ENCODE data around the gene GPR173.

Gene GPR173

DNA sequence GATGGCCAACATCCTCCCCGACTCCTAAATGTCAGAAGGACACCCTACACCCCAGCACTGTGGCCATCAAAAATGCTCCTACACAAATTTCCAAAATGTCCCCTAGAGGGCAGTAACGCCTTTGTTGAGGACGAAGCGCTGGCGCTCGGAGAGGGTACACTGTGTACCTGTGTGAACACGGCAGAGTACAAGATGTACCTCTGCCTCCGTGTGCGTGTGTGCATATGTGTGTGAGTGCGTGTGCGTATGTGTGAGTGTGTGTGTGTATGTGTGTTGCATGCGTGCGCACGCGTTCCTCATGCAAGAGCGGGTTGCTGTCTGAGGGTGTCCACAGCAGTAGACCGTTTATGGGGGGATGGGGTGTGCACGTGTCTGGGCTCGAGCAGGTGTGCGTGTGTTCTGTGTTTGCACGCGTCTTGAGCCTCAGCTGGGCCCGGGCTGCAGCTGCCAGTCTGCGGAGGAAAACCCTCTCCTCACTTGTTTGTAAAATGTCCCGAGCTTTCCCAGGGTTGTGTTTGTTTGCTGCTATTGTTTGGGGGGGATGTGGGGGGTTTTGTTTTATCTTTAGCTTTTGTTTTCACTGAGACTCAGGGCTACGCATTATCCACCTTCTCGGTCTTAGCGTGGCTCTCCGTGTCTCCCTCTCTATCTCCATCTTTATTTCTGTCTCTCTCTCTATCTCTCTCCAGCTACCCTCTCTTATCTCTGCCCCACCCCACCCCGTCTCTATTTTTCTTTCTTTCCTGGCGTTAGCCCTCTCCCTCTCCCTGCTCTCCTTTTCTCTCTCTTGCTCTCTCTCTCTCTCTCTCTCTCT, 23.2 kb downstream of the GPR173 start:
- DNase-seq (ENCODE audit: low spot score): peak; percentile 83

DNA sequence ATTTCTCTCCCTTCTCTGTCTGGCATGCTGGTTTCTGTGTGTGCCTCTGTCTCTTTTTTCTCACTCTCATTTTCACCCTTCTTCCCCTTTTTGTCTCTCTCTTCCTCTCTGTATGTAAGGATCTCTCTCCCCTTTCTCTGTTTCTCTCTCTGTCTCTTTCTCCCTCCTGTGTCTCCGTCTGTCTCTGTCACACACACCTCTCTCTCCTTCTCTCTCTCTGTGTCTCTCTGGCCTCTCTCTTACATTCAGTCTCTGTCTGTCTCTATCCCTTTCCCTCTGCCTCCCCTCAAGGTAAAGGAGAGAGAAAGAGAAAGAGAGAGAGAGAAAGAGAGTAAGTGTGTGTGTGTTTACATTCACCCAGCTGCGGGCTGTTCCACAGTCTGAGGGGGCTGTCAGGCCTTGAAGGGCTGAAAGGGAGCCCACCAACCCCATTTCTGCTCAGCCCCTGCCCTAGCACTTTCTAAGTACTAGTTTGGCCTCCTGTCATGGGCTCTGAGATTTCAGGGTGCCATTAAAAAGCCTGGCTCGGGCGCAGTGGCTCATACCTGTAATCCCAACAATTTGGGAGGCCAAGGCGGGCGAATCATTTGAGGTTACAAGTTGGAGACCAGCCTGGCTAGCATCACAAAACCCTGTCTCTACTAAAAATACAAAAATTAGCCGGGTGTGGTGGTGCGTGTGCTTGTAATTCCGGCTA, 24.0 kb downstream of the GPR173 start:
- DNase-seq (ENCODE audit: low spot score): no peak

DNA sequence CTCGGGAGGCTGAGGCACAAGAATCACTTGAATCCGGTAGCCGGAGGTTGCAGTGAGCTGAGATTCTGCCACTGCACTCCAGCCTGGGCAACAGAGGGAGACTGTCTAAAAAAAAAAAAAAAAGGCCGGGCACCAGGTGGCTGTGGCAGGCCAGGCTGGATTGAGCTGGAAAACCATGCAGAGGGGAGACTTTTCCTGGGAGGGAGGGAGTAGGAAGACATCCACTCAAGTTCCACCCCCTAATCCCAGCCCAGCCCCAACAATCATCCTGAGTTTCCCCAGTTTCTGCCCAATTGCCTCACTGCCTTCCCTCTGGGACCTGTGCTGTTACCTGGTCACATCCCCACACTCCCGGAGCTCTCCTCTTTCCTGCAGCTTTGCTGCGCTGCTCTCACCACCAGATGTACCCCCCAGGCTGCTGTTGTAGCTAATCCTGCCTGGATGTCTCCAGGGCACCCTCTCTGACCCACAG, 24.6 kb downstream of the GPR173 start:
- no peak for DNase-seq (ENCODE audit: low spot score)

DNA sequence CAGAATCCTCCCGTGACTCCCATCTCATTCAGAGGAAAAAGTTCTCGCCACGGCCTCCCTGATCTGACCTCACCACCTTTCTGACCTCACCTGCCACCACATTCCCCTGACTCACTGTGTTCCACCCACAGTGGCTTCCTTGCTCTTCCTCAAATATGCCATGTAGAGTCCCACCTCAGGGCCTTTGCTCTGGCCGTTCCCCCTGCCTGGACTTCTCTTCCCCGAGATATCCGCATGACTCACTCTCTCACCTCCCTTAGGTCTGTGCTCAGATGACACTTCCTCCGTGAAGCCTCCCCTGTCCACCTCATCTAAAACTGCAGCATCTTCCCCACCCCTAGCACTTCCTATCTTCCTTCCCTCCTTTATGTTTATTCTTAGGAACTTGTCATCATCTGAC, 26.4 kb downstream of the GPR173 start:
- DNase-seq (ENCODE audit: low spot score): no peak

DNA sequence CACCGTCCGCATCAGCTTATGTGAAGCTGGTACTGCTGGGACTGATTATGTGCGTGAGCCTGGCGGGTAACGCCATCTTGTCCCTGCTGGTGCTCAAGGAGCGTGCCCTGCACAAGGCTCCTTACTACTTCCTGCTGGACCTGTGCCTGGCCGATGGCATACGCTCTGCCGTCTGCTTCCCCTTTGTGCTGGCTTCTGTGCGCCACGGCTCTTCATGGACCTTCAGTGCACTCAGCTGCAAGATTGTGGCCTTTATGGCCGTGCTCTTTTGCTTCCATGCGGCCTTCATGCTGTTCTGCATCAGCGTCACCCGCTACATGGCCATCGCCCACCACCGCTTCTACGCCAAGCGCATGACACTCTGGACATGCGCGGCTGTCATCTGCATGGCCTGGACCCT, 28.1 kb downstream of the GPR173 start:
- no peak for DNase-seq (ENCODE audit: low spot score)

DNA sequence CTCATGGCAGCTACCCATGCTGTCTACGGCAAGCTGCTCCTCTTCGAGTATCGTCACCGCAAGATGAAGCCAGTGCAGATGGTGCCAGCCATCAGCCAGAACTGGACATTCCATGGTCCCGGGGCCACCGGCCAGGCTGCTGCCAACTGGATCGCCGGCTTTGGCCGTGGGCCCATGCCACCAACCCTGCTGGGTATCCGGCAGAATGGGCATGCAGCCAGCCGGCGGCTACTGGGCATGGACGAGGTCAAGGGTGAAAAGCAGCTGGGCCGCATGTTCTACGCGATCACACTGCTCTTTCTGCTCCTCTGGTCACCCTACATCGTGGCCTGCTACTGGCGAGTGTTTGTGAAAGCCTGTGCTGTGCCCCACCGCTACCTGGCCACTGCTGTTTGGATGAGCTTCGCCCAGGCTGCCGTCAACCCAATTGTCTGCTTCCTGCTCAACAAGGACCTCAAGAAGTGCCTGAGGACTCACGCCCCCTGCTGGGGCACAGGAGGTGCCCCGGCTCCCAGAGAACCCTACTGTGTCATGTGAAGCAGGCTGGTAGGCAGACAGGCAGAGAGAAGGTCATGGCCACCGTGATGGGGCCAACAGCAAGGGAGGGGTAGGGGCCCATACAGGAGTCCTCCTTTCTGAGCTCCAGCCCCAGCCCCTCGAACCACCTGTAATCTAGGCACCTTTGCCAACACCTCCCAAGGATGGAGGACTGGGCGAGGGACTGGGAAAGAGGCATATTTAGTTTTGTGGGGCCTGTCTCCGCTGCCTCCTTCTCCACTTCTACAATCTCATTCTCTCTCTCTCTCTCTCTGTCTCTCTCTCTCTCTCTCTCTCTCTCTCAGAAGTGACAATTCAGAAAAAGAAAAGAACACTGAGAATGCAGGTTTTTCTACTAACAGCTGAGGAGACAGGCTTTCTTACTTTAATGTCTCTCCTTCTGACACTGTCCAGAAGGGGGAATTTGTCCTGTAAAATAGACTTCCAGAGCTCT, 28.9 kb downstream of the GPR173 start:
- DNase-seq (ENCODE audit: low spot score): no peak

DNA sequence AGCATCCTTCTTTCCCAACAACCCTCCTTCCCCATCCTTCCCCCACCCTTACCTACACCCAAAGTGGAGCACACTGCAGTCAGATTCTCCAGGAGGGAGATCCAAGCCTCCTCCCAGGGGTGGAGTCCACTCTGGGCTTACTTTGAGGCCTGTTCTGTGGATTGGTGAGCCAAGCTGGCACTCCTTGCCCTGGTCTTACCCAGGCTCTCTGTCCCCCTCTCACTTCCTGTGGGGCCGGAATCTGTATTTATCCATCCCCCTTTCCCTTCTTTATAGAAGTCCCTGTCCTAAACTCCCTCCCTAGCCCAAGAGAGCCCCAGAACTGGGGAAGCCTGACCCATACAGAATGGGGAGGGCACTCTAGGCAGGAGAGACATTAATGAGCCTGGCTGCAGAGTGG, 30.4 kb downstream of the GPR173 start:
- DNase-seq (ENCODE audit: low spot score): no peak

DNA sequence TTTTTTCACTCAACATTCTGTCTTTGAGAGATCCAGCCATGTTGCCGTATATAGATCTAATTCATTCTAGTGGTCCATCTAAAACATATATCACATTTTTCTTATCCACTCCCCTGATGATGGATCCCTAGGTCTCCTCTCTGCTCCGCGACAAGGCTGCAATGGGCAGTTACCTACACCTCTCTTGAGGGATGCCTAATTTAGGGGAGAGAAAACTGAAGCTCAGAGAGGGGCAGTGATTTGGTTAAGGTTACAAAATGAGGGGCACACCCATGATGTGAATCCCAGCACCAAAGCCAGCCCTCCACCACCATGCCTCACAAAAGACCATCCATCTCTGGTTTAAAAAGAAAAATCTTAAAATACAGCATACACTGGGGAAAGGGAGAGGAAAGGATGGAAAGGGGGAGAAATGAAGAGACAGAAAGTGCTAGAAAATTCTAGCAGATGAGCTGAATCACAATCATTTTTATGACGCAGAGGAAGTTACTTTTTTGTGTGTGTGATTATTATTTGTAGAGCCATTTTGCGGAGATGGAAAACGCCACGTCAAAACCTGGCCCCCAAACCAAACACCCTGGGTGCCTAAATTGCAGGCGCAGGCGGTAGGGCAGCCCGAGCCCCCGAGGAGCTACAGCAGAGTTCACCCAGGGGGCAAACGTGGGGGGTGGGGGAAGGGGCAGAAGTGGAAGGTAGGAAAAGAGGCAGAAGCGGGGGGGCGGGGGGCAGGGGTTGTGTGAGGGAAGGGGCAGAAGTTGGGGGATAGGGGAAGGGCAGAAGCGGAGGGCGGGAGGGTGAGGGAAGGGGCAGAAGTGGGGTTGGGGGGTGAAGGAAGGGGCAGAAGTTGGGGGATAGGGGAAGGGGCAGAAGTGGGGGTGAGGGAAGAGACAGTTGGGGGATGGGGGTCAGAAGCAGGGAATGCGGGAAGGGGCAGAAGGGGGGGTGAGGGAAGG, 32.3 kb downstream of the GPR173 start:
- peak; percentile 29 for DNase-seq (ENCODE audit: low spot score)

DNA sequence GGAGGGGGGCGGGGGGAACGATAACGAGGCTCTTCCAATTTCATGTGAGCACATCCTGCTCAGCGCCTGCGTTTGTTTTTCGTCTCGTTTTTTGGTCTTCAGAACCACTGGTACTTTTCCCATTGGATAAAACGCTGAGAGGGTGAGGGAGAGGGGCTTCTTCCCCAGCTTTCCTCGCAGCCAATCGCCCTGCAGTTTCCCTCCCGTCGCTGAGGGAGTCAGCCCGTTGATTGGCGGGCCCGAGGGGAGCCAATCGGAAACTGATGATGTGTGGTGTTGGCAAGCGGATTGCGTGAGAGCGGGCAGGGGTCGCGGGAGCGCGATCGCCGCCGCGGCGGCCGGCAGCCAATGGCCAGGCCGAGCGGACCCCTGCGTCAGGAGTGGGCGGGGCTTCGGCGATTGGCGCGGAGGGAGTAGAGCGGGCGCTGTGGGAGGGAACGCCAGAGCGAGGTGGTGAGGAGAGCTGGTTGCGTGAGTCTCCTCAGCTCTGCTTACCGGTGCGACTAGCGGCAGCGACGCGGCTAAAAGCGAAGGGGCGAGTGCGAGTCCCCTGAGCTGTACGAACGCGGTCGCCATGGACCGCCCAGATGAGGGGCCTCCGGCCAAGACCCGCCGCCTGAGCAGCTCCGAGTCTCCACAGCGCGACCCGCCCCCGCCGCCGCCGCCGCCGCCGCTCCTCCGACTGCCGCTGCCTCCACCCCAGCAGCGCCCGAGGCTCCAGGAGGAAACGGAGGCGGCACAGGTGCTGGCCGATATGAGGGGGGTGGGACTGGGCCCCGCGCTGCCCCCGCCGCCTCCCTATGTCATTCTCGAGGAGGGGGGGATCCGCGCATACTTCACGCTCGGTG, 33.6 kb downstream of the GPR173 start, which contains the start of gene TSPYL2:
TSPYL2 (plus strand) TSS at position 443 of the 848 bp plus-strand sequence; CDS start at position 575, 132 bp downstream.
- peak; percentile 94 for DNase-seq (ENCODE audit: low spot score)

DNA sequence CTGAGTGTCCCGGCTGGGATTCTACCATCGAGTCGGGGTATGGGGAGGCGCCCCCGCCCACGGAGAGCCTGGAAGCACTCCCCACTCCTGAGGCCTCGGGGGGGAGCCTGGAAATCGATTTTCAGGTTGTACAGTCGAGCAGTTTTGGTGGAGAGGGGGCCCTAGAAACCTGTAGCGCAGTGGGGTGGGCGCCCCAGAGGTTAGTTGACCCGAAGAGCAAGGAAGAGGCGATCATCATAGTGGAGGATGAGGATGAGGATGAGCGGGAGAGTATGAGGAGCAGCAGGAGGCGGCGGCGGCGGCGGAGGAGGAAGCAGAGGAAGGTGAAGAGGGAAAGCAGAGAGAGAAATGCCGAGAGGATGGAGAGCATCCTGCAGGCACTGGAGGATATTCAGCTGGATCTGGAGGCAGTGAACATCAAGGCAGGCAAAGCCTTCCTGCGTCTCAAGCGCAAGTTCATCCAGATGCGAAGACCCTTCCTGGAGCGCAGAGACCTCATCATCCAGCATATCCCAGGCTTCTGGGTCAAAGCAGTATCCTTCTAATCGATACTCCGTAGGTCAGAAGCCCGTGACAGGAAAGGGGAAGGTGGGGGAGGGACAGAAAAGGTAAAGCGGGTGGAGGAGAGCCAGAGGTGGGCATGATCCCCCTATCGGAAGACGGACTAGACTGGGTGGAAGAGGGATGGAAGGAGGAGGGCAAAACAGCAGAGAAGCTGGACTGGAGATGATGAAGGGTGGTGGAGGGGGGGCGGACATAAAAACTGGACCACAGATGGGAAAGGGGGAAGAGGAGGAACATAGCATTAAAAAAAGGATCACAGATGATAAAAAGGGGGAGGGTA, 34.4 kb downstream of the GPR173 start:
- DNase-seq (ENCODE audit: low spot score): no peak

DNA sequence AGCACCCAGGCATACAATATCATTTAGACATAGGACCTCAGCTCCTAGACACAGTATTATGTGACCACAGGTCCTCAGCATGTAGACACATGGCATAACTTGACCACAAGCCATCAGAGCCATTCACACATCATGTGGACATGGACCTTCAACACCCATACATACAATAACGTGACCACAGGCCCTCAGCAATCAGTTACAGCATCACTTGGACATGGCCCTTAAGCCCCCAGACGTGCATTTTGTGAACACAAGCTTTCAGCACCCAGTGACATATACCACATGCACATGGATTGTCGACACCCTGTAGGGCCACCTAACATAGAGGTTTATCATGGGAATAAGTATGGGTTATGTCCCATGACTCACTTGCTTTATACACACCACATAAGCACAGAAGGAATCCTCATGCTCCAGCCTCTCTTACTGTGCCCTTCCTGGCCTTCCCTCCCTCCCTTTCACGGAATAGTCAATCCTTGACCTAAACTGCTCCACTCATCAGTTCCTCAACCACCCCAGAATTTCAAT, 35.5 kb downstream of the GPR173 start:
- no peak for DNase-seq (ENCODE audit: low spot score)

DNA sequence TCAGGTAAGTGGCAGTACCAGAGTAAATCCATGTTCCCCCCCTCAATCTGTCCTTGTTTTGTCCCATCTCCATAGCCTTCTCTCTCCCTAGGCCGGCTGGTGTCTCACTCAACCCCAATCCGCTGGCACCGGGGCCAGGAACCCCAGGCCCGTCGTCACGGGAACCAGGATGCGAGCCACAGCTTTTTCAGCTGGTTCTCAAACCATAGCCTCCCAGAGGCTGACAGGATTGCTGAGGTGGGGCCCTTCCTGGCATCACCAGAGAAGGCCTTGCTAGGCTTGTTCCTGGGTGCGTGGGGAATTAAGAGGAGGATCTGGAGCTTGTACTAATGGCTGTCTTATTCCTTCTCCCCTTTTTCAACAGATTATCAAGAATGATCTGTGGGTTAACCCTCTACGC, 36.3 kb downstream of the GPR173 start:
- no peak for DNase-seq (ENCODE audit: low spot score)

DNA sequence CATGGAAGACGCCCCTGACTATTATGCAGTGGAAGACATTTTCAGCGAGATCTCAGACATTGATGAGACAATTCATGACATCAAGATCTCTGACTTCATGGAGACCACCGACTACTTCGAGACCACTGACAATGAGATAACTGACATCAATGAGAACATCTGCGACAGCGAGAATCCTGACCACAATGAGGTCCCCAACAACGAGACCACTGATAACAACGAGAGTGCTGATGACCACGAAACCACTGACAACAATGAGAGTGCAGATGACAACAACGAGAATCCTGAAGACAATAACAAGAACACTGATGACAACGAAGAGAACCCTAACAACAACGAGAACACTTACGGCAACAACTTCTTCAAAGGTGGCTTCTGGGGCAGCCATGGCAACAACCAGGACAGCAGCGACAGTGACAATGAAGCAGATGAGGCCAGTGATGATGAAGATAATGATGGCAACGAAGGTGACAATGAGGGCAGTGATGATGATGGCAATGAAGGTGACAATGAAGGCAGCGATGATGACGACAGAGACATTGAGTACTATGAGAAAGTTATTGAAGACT, 37.2 kb downstream of the GPR173 start:
- DNase-seq (ENCODE audit: low spot score): no peak

DNA sequence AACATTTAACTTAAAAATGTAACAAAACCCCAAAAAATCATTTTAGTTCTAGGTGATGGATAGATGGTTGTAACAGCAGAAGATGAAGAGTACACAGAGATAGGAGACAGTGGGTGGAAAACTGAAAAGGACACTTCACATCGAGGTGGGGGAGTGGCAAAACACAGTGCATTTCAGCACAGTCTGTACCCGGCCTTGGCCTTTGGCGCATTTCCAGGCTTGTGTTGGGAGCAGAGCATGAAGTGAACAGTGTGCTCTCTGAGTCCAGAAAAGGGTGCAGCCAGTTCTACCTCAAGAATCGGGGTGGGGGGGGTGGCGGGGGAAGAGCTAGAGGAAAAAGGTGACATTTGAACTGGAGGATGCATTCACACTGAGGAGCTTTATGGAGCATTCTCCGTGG, 37.9 kb downstream of the GPR173 start:
- DNase-seq (ENCODE audit: low spot score): no peak

DNA sequence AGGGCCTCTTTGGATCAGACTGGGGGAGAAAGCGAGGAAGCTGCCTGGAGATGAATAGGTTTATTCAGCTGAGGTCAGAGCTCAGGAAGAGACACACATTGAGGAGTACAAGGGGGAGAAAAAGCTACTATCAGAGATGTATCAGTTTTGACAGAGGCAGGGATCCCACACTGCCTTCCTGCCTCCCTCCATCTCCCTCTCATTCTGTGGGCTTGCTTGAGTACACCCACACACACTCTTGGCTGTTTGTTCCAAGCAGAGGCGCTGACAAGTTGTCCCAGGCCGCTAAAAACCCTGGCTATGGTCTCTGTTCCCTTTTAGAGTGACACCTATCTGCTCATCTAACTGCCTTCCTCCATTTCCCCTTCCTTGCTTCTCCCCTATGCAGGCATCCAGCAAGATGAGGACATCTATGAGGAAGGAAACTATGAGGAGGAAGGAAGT, 38.8 kb downstream of the GPR173 start:
- DNase-seq (ENCODE audit: low spot score): no peak

DNA sequence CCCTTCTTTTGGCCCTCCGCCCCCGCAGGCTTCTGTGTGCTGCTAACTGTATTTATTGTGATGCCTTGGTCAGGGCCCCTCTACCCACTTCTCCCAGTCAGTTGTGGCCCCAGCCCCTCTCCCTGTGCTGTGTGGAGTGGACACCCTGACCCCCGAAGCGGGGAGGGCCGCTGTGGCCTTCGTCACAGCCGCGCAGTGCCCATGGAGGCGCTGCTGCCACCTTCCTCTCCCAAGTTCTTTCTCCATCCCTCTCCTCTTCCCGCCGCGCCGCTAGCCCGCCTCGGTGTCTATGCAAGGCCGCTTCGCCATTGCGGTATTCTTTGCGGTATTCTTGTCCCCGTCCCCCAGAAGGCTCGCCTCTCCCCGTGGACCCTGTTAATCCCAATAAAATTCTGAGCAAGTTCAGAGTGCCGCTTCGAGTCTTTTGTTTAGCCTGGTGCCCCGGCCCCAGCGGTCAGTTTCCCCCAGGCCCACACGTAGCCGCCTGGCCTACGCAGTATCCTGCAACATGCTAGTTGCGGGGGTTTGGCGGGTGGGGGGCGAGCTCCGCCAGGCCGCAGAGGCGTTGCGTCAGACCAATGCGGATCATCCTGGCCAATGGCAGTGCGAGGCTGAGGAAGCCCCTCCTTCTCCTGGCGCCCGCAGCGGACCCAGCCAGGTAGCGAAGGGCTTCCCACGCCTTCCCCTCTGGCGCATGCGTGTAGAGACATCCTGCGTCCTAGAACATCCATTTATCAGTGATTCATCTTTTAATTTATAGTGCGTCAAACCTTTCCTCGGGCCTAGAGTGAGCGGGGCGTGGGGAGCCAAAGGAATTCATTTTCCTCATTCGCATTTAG, 39.8 kb downstream of the GPR173 start:
- DNase-seq (ENCODE audit: low spot score): peak; percentile 86

DNA sequence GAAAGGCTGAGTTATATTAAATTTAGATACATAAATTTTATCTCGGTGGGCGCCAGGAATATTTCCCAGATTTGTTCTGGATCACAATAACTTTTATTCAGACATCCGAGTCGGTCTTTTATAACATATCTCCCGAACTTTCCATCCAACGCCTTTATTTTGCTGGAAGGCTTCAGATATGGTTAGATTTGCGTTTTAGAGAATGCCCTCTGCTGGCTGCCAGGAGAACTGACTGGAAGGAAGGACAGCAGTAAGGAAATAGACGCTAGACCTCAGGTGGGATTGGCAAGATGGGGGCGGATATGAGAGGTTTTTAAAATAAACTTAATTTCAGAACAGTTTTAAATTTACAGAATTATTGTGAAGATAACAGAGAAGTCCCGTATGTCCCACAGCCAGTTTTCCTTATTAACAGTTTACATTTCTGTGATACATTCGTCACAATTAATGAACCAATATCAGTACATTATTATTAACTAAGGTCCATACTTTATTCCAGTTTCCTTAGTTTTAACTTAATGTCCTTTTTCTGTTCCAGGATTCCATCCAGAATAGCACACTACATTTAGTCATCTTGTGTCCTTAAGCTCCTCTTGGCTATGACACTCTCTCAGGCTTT, 40.7 kb downstream of the GPR173 start:
- peak; percentile 65 for DNase-seq (ENCODE audit: low spot score)
